Gastroesophageal sphincter (tissue), 4 donors: ENCODE measurements around the gene P3R3URF. TPM values are rescaled to one million over a fixed set of nuclear protein-coding genes. Genes with fewer than 3 reads are reported as not detected.

Experiments used
- ATAC-seq: fragments of 150-250 bp; one replicate; pipeline ENCODE4 v1.9.1; 2016; ENCODE audit warnings: mild to moderate bottlenecking, moderate library complexity
- H3K27ac ChIP-seq, 4 donors: fragments of 200-600 bp; sonication (generic) in 3 of 4; 1 replicate in 3 of 4; 2 replicates in 1 of 4; pipeline ENCODE4 v1.5.1; 2016 to 2019
- H3K27me3 ChIP-seq: fragments of 200-600 bp; sonication (generic); one replicate; pipeline ENCODE4 v1.5.1; 2019
- H3K36me3 ChIP-seq, 2 donors: fragments of 200-600 bp; sonication (generic); one replicate each; pipeline ENCODE4 v1.5.1; 2019; ENCODE audit warnings: control low read depth in 1 of 2
- H3K4me1 ChIP-seq, 3 donors: fragments of 200-600 bp; sonication (generic); 1 replicate in 2 of 3; 2 replicates in 1 of 3; pipeline ENCODE4 v1.5.1; 2016 to 2019; ENCODE audit warnings: control low read depth in 2 of 3
- H3K4me3 ChIP-seq, 2 donors: fragments of 200-600 bp; sonication (generic); one replicate each; pipeline ENCODE4 v1.5.1; 2019; ENCODE audit warnings: mild to moderate bottlenecking in 1 of 2, moderate library complexity in 1 of 2
- H3K9me3 ChIP-seq, 3 donors: fragments of 200-600 bp; sonication (generic); one replicate each; pipeline ENCODE4 v1.5.1; 2017 to 2019; ENCODE audit warnings: control low read depth in 2 of 3
- EP300 ChIP-seq: sonication (generic); formaldehyde crosslinking; IDR thresholded peaks from one replicate; pipeline ENCODE4 v1.6.1; 2017; ENCODE audit warnings: antibody characterized with exemption, mild to moderate bottlenecking
- POLR2A ChIP-seq, 2 donors: fragments of 450-650 bp; IDR thresholded peaks; one replicate each; pipeline ENCODE4 v1.6.1; 2017; ENCODE audit warnings: antibody characterized with exemption in 2 of 2, mild to moderate bottlenecking in 2 of 2, moderate library complexity in 1 of 2
- POLR2AphosphoS5 ChIP-seq: sonication (generic); formaldehyde crosslinking; IDR thresholded peaks from one replicate; pipeline ENCODE4 v1.6.1; 2017; ENCODE audit warnings: antibody characterized with exemption
- WGBS, 2 donors: methylation state at CpG; one replicate each; pipeline ENCODE4 v1.1.5; 2018; ENCODE audit warnings: low coverage in 1 of 2; 5-methylcytosine and 5-hydroxymethylcytosine counted together
- total RNA-seq, 4 donors: library from RNA; depleted of rRNA; stranded (reverse); fragments of >200 nt; gene quantifications; one replicate each; pipeline ENCODE4 v1.1.0, GENCODE V29; 2016
- TF ChIP-seq, protein P1 (sequence below), 4 experiments: fragments of 200-600 bp in 2 of 4; fragments of 450-650 bp in 2 of 4; sonication (generic) in 1 of 4; IDR thresholded peaks; one replicate each; pipeline ENCODE4 v1.5.1; 2017 to 2019; ENCODE audit warnings: antibody characterized with exemption in 4 of 4, mild to moderate bottlenecking in 2 of 4, moderate library complexity in 2 of 4

The P3R3URF gene
- total RNA-seq, 4 donors from 2014 or later = not detected

- TF ChIP-seq, protein P1, sequence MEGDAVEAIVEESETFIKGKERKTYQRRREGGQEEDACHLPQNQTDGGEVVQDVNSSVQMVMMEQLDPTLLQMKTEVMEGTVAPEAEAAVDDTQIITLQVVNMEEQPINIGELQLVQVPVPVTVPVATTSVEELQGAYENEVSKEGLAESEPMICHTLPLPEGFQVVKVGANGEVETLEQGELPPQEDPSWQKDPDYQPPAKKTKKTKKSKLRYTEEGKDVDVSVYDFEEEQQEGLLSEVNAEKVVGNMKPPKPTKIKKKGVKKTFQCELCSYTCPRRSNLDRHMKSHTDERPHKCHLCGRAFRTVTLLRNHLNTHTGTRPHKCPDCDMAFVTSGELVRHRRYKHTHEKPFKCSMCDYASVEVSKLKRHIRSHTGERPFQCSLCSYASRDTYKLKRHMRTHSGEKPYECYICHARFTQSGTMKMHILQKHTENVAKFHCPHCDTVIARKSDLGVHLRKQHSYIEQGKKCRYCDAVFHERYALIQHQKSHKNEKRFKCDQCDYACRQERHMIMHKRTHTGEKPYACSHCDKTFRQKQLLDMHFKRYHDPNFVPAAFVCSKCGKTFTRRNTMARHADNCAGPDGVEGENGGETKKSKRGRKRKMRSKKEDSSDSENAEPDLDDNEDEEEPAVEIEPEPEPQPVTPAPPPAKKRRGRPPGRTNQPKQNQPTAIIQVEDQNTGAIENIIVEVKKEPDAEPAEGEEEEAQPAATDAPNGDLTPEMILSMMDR (IDR thresholded peaks at IDR 0.05) = no peak
- no peak for TF ChIP-seq EP300
- H3K36me3 ChIP-seq = no peaks in the 10 kb centered on the region
- peaks cover 0 to 30% (median 8%) of the 10 kb centered on the region in 3 donors for H3K4me1 ChIP-seq
- no peak overlapping the region for H3K27ac ChIP-seq
- no peaks in the 10 kb centered on the region for H3K27me3 ChIP-seq
- ATAC-seq = no peak
- H3K9me3 ChIP-seq = no peaks in the 10 kb centered on the region
- 51 to 64% methylated on average over 7 to 8 of the region's 10 CpGs for WGBS, 2 donors
- H3K4me3 ChIP-seq = no peak overlapping the region
Observed at GRCh38 chr1:46181343-46182260, 5.3 kb upstream of the P3R3URF start.

GRCh38 chr1:46180082-46180616, 3.9 kb upstream of the P3R3URF start:
- H3K36me3 ChIP-seq = no peaks in the 10 kb centered on the region
- H3K9me3 ChIP-seq = no peaks in the 10 kb centered on the region
- no peaks in the 10 kb centered on the region for H3K27me3 ChIP-seq
- peaks cover 0 to 35% (median 9%) of the 10 kb centered on the region in 3 donors for H3K4me1 ChIP-seq
- WGBS, 2 donors = 20 to 79% methylated on average over 1 to 4 of the region's 12 CpGs
- H3K4me3 ChIP-seq = no peak overlapping the region
- no peak overlapping the region for H3K27ac ChIP-seq
- TF ChIP-seq, protein P1 (IDR thresholded peaks at IDR 0.05) = peak in 1 of 4 experiments; percentile 26
- TF ChIP-seq POLR2AphosphoS5 (no peak), POLR2A (IDR thresholded peaks at IDR 0.05) (no peak), EP300 (no peak)
- ATAC-seq = no peak

GRCh38 chr1:46179138-46180081, 3.1 kb upstream of the P3R3URF start:
- peak; percentile 81 for ATAC-seq
- WGBS, 2 donors = 4 to 12% methylated on average over 7 to 8 of the region's 10 CpGs

GRCh38 chr1:46175243-46175642, 1.0 kb downstream of the P3R3URF start:
- no peaks in the 10 kb centered on the region for H3K9me3 ChIP-seq
- H3K27ac ChIP-seq = peak overlapping the region; percentile 55 to 79 (median 78)
- WGBS, 2 donors = no CpG with 5 or more reads among the region's 3 CpGs
- no peaks in the 10 kb centered on the region for H3K36me3 ChIP-seq
- H3K4me1 ChIP-seq = peaks cover 4 to 59% (median 21%) of the 10 kb centered on the region in 3 donors
- H3K4me3 ChIP-seq = no peak overlapping the region
- ATAC-seq = no peak
- H3K27me3 ChIP-seq = no peaks in the 10 kb centered on the region
- TF ChIP-seq POLR2AphosphoS5 (no peak), EP300 (no peak), POLR2A (IDR thresholded peaks at IDR 0.05) (no peak)

More at GRCh38 chr1:46179138-46180081, 3.1 kb upstream of the P3R3URF start:
- H3K36me3 ChIP-seq = no peaks in the 10 kb centered on the region
- peaks cover 1 to 42% (median 17%) of the 10 kb centered on the region in 3 donors for H3K4me1 ChIP-seq
- H3K27ac ChIP-seq = peak overlapping the region in 2 of 4 donors; percentile 18 to 27
- no peaks in the 10 kb centered on the region for H3K27me3 ChIP-seq
- no peak overlapping the region for H3K4me3 ChIP-seq
- no peak for TF ChIP-seq EP300
- TF ChIP-seq POLR2AphosphoS5 = no peak
- TF ChIP-seq, protein P1 (IDR thresholded peaks at IDR 0.05) = peak in 3 of 4 experiments; percentile 89 to 95 (median 92)
- TF ChIP-seq POLR2A (IDR thresholded peaks at IDR 0.05) = no peak
- no peaks in the 10 kb centered on the region for H3K9me3 ChIP-seq
